Colonic mucosa (tissue), 4 donors: ENCODE results near the gene LIPT1. TPM values are rescaled to one million over a fixed set of nuclear protein-coding genes. Genes with fewer than 3 reads are reported as not detected.
"Not testable (repeated sequence)": the region's sequence is repeated elsewhere in the genome, so short reads cannot be mapped to it uniquely, and the experiment has no call there.

Experiments used
- DNase-seq: peaks from one replicate; pipeline ENCODE4 v3.0.0-alpha.2; 2020
- H3K27ac ChIP-seq: fragments of 200-600 bp; one replicate; pipeline ENCODE4 v1.8.0; 2021
- H3K27me3 ChIP-seq: fragments of 200-600 bp; one replicate; pipeline ENCODE4 v1.8.0; 2021
- H3K36me3 ChIP-seq: fragments of 200-600 bp; one replicate; pipeline ENCODE4 v1.8.0; 2021
- H3K4me1 ChIP-seq: fragments of 200-600 bp; one replicate; pipeline ENCODE4 v1.8.0; 2021; ENCODE audit warnings: mild to moderate bottlenecking
- H3K4me3 ChIP-seq: fragments of 200-600 bp; one replicate; pipeline ENCODE4 v1.8.0; 2021
- H3K9ac ChIP-seq, 2 donors: one replicate each; pipeline ENCODE4 v1.7.0; 2013; ENCODE audit warnings: control low read depth in 2 of 2, low read depth in 2 of 2, low read length in 2 of 2
- H3K9me3 ChIP-seq: fragments of 200-600 bp; one replicate; pipeline ENCODE4 v1.8.0; 2021
- CTCF ChIP-seq: fragments of 200-600 bp; IDR thresholded peaks from one replicate; pipeline ENCODE4 v1.8.0; 2022; ENCODE audit warnings: antibody characterized with exemption, mild to moderate bottlenecking
- intact Hi-C: fragments of 100-400 bp; cut with DNase I; formaldehyde crosslinking; loops from one replicate; pipeline ENCODE4 v1.14.1; 2022
- total RNA-seq, 2 donors: library from RNA; stranded (reverse); fragmentation: NEBNext Ultra II Directional in 1 of 2; extraction: Animal tissue kit (Norgen Biotek cat#: 25700) in 1 of 2; gene quantifications; one replicate each; pipeline ENCODE4 v1.2.1, GENCODE V29; 2021
- donor health status: healthy.
- donor health status: DM: no; HTN: no; CAD: no.
- donor health status: DM: no; HTN: no; CAD: no.

The LIPT1 gene
- total RNA-seq, 2 donors from 2014 or later, result 6.2 to 6.3 TPM

DNA sequence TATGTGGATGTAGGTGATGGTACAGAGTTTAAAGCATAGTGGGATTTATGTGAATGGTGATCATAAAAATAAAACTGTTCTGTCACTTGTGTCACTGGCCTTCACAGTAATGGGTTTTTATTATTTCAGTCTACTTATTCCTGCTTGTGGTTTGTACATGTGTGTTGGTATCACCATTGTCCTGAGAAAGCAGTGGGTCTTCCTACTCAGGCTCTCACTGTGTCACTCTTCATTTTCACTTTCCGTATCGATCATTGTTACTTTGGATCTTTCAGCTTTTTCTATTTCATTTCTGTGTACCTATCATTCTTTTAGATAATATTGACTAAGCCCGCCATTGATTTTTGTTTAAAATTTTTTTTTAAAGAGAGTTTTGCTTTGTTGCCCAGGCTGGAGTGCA is 33.6 kb downstream of the LIPT1 start:
- Histone ChIP-seq H3K9ac (no peak overlapping the region), H3K27me3 (no peaks in the 10 kb centered on the region), H3K4me1 (no peaks in the 10 kb centered on the region), H3K27ac (no peak overlapping the region), H3K36me3 (peaks cover 3% of the 10 kb centered on the region), H3K9me3 (no peaks in the 10 kb centered on the region), H3K4me3 (no peak overlapping the region)
- DNase-seq, result no peak
- no peak for TF ChIP-seq CTCF
- intact Hi-C loops, result loop anchor here (10.0 kb wide), 1 partner anchor 146 kb away; the partner anchor contains the start of genes EIF5B and TXNDC9

GRCh38 chr2:99190548-99190947 is 35.8 kb downstream of the LIPT1 start:
- no peak for TF ChIP-seq CTCF
- Histone ChIP-seq H3K4me1 (no peaks in the 10 kb centered on the region), H3K9ac (no peak overlapping the region), H3K4me3 (no peak overlapping the region), H3K27me3 (no peaks in the 10 kb centered on the region), H3K9me3 (no peaks in the 10 kb centered on the region), H3K27ac (no peak overlapping the region), H3K36me3 (peaks cover 3% of the 10 kb centered on the region)
- no peak for DNase-seq
- intact Hi-C loops, result no loop called here

- H3K36me3 ChIP-seq, H3K4me3 ChIP-seq, intact Hi-C loops, H3K9ac ChIP-seq, DNase-seq, H3K27ac ChIP-seq, H3K9me3 ChIP-seq, H3K4me1 ChIP-seq, H3K27me3 ChIP-seq: not testable (repeated sequence)
Measured at GRCh38 chr2:99192364-99192763, 37.6 kb downstream of the LIPT1 start.

DNA sequence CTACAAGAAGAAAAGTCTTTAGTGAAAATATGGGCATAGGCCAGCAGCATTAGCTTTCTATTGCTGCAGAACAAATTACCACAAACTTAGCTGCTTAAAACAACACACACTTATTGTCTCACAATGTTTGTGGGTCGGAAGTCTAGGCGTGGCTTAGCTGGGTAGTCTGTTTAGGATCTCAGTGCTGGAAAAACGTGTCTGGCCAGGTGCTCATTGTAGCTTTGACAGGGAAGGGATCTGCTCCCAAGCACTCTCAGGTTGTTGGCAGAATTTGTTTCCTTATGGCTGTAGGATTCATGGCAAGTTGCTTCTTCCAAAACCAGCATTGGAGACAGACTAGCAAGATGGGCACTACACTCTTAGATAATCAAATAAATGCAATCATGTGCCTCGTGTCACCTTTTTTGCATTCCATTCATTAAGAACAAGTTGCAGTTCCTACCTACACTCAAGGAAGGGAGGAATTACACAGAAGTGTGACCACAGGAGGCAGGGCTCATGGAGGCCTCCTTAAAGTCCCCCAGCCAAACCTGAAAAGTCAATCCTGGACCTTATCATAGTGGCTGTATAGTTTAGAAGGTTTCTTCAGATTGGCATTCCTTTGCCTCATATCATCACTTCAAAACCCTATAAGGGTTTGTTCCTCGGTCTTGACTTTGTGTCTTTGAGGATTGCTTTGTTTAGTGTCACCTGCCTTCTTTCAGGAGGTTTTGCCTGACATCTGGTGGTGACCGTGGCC is 43.5 kb downstream of the LIPT1 start:
- intact Hi-C loops, result no loop called here
- no peak for DNase-seq

DNA sequence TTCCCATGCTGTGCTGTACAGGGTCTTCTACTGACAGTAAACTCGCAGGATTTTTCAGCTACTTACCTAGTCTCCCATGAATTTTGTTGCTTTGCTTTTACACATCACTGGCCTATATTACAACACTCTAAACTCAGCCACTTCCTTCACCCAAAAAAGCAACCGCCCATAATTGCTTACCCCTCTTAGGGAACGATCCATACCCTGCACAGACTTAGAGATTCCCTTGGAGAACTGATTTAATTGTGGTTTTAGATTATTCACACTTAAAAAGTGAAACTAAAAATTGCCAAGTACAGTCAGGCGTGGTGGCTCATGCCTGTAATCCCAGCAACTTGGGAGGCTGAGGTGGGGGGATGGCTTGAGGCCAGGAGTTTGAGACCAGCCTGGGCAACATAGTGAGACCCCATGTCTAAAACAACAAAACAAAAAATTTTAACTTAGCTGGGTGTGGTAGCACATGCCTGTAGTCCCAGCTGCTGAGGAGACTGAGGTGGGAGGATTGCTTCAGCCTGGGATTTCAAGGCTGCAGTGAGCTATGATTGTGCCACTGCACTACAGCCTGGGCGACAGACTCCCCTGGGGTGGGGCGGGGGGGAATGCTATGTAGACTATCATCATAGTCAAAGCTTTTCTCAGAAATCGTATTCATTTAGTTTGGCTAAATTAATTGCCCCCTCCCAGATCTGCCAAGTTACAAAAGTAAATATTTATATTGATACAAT is 45.5 kb downstream of the LIPT1 start:
- no peak for TF ChIP-seq CTCF
- H3K36me3 ChIP-seq, result peaks cover 4% of the 10 kb centered on the region
- H3K4me3 ChIP-seq, result no peak overlapping the region
- no peaks in the 10 kb centered on the region for H3K27me3 ChIP-seq
- intact Hi-C loops, result no loop called here
- H3K27ac ChIP-seq, result no peak overlapping the region
- no peak overlapping the region for H3K9ac ChIP-seq
- no peak for DNase-seq
- no peaks in the 10 kb centered on the region for H3K4me1 ChIP-seq
- no peaks in the 10 kb centered on the region for H3K9me3 ChIP-seq

More for the DNA sequence above, 43.5 kb downstream of the LIPT1 start:
- H3K27ac ChIP-seq, result no peak overlapping the region
- no peak for TF ChIP-seq CTCF
- no peaks in the 10 kb centered on the region for H3K4me1 ChIP-seq
- H3K9ac ChIP-seq, result no peak overlapping the region
- H3K9me3 ChIP-seq, result no peaks in the 10 kb centered on the region
- H3K36me3 ChIP-seq, result peaks cover 4% of the 10 kb centered on the region
- no peak overlapping the region for H3K4me3 ChIP-seq
- no peaks in the 10 kb centered on the region for H3K27me3 ChIP-seq
